ENCODE results near the gene NAV3. TPM values are rescaled to one million over a fixed set of nuclear protein-coding genes. Genes with fewer than 3 reads are reported as not detected.
"Not testable (repeated sequence)": the region's sequence is repeated elsewhere in the genome, so short reads cannot be mapped to it uniquely, and the experiment has no call there.

Gene NAV3
- total and polyA plus RNA-seq, 2 of the 4 experiments (the other 2 are of a cell fraction), result 25.5 to 106 TPM

DNA sequence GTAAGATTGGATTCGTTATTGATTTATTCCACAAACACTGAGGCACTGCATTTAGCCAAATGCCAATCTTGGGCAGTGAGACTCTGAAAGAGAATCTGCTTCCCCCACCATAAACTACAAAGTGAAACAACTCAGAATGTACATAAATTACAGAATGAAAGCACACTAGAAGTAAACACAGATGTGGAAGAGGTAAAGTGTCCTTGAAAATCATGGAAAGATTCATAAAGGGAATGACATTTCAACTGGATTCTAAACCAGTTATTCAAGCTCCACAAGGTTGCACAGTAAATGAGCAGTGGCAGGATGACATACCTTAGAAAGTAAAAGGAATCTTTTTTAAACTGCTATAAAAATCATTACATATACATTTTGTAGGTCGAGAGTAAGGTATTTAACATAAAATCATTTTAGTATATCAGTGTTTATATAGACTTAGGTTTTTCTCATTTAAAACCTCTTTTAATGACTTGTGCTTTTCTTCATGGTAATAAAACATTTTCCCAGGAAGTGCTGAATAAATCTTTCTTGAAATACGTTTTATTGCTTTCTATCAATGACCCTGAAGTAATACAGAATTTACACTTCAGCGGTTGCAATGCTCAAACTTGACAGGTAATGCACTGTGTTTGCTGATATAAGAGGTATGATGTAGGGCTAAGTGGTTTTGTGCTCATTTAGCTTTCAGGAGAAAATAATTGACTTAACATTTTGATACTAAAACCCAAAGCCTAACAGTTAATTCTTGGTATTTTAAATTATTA lies 270.6 kb downstream of the NAV3 start (continued):
- no peak for TF ChIP-seq CHD1 (IDR thresholded peaks at IDR 0.05; ENCODE audit: low read depth, low read length)

DNA sequence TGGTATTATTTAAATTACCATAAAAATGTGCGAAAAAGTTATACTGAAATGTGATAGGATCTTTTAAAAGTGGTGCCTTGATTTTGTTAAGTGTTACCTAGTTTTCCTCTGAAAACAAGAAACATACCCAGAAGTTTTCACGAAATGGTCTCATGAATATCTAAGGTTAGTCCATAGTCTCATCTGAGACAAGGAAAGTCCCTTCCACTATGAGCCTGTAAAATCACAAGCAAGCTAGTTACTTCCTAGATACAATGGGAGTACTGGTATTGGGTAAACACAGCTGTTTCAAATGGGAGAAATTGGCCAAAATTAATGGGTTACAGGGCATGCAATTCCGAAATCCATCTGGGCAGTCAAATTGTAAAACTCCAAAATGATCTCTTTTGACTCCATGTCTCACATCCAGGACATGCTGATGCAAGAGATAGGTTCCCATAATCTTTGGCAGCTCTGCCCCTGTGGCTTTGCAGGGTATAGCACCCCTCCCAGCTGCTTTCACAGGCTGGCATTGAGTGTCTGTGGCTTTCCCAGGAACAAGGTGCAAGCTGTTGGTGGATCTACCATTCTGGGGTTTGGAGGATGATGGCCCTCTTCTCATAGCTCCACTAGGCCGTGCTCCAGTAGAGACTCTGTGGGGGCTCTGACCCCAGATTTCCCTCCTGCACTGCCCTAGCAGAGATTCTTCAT lies 271.4 kb downstream of the NAV3 start:
- no peak for TF ChIP-seq MAZ (IDR thresholded peaks at IDR 0.05; ENCODE audit: borderline replicate concordance, low read depth, low read length)
- TF ChIP-seq RCOR1 (IDR thresholded peaks at IDR 0.05; ENCODE audit: insufficient replicate concordance, low read length), result no peak
- DNase-seq (no peak), ATAC-seq (ENCODE audit: low read depth) (no peak)
- Histone ChIP-seq H4K91ac (ENCODE audit: insufficient read depth, low read depth, low read length) (no peak overlapping the region), H4K8ac (ENCODE audit: low read depth in 2 of 2, low read length in 2 of 2) (no peak overlapping the region), H2AFZ (replicated peaks; ENCODE audit: low read length, poor library complexity) (no peak overlapping the region), H3K27me3 (ENCODE audit: control insufficient read depth, insufficient read depth, low read length) (no peaks in the 10 kb centered on the region), H2AK5ac (ENCODE audit: low read depth, low read length) (no peak overlapping the region), H3K9me1 (ENCODE audit: insufficient read depth, low read length) (0 out of 2 replicates have a peak, but pooled peaks cover 3% of the 10 kb centered on the region), H3K56ac (ENCODE audit: extremely low read depth, insufficient read depth, low read length) (no peak overlapping the region), H2BK5ac (ENCODE audit: low read depth, low read length, poor library complexity, severe bottlenecking) (no peak overlapping the region), H3K18ac (ENCODE audit: low read depth, low read length) (no peak overlapping the region), H3K4me2 (ENCODE audit: low read depth, low read length) (no peak overlapping the region), H3K4me1 (ENCODE audit: control insufficient read depth, insufficient read depth, low read length) (no peaks in the 10 kb centered on the region), H3K36me3 (ENCODE audit: control insufficient read depth, insufficient read depth, low read length) (peaks cover 3% of the 10 kb centered on the region), H3K4me3 (ENCODE audit: insufficient read depth, low read depth, low read length) (no peak overlapping the region), H3K23ac (ENCODE audit: low read depth, low read length) (no peak overlapping the region), H3K79me1 (ENCODE audit: low read depth in 1 of 2, low read length in 2 of 2) (peaks cover 14 to 17% of the 10 kb centered on the region in 2 experiments; a peak in 3 of 4 replicates), H4K20me1 (ENCODE audit: insufficient read depth, low read length) (no peaks in the 10 kb centered on the region), H3K9ac (ENCODE audit: low read depth, low read length) (no peak overlapping the region), H3K14ac (replicated peaks; ENCODE audit: low read depth, low read length) (no peak overlapping the region), H2AK9ac (replicated peaks; ENCODE audit: low read depth, low read length, poor library complexity) (no peak overlapping the region), H3K27ac (ENCODE audit: insufficient read depth, low read length) (no peak overlapping the region), H3K9me3 (ENCODE audit: control insufficient read depth, insufficient read depth, low read length) (no peaks in the 10 kb centered on the region), H2BK120ac (ENCODE audit: low read depth, low read length) (no peak overlapping the region), H2BK20ac (ENCODE audit: low read depth, low read length) (no peak overlapping the region), H3K4ac (ENCODE audit: low read depth, low read length) (no peak overlapping the region), H4K5ac (ENCODE audit: low read depth, low read length) (no peak overlapping the region), H2BK15ac (ENCODE audit: low read depth, low read length) (no peak overlapping the region)
- dilution Hi-C loops (cut with HindIII; ENCODE audit: low sequenced_read_pairs, unreplicated experiment) (no loop called here), intact Hi-C loops (cut with micrococcal nuclease) (no loop called here), in situ Hi-C loops (cut with MboI; ENCODE audit: low sequenced_read_pairs) (no loop called here)
- WGBS, 2 experiments (ENCODE audit: extremely low coverage in 2 of 2, insufficient read length in 1 of 2), result no CpG with 5 or more reads among the region's 4 CpGs
- BruUV-seq (replicated peaks), result no TSS peak
- ChIA-PET POLR2A (ENCODE audit: unreplicated experiment) (no interaction called here), CTCF (interaction anchor here (0.5 to 0.6 kb wide), 2 partner anchors 16 to 481 kb away, joined by 3 read pairs; no protein-coding TSS in a partner anchor)

DNA sequence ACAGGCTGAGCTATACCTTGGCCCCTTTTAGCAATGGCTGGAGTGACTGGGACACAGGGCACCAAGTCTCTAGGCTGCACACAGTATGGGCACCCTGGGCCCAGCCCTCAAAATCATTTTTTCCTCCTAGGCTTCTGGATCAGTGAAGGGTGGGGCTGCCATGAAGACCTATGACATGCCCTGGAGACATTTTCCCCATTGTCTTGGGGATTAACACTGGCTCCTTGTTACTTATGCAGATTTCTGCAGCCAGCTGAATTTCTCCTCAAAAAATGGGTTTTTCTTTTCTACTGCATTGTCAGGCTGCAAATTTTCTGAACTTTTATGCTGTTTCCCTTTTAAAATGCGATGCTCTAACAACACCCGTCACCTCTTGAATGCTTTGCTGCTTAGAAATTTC lies 272.1 kb downstream of the NAV3 start:
- not testable (repeated sequence) for BruUV-seq (replicated peaks)

More for the DNA sequence above, 272.1 kb downstream of the NAV3 start:
- ATAC-seq (ENCODE audit: low read depth); H4K5ac ChIP-seq (ENCODE audit: low read depth, low read length); H2BK120ac ChIP-seq (ENCODE audit: low read depth, low read length); H4K91ac ChIP-seq (ENCODE audit: insufficient read depth, low read depth, low read length); H2BK20ac ChIP-seq (ENCODE audit: low read depth, low read length); H3K9me3 ChIP-seq (ENCODE audit: control insufficient read depth, insufficient read depth, low read length); H2AFZ ChIP-seq (replicated peaks; ENCODE audit: low read length, poor library complexity); H3K4me3 ChIP-seq (ENCODE audit: insufficient read depth, low read depth, low read length); H3K23ac ChIP-seq (ENCODE audit: low read depth, low read length); H3K56ac ChIP-seq (ENCODE audit: extremely low read depth, insufficient read depth, low read length); H2BK5ac ChIP-seq (ENCODE audit: low read depth, low read length, poor library complexity, severe bottlenecking); H4K8ac ChIP-seq (ENCODE audit: low read depth in 2 of 2, low read length in 2 of 2); H3K27ac ChIP-seq (ENCODE audit: insufficient read depth, low read length); H2AK9ac ChIP-seq (replicated peaks; ENCODE audit: low read depth, low read length, poor library complexity); H3K4me2 ChIP-seq (ENCODE audit: low read depth, low read length); DNase-seq; H3K4ac ChIP-seq (ENCODE audit: low read depth, low read length); H3K14ac ChIP-seq (replicated peaks; ENCODE audit: low read depth, low read length); H3K4me1 ChIP-seq (ENCODE audit: control insufficient read depth, insufficient read depth, low read length); H2BK15ac ChIP-seq (ENCODE audit: low read depth, low read length); H2AK5ac ChIP-seq (ENCODE audit: low read depth, low read length); H3K27me3 ChIP-seq (ENCODE audit: control insufficient read depth, insufficient read depth, low read length); intact Hi-C loops (cut with micrococcal nuclease); H3K36me3 ChIP-seq (ENCODE audit: control insufficient read depth, insufficient read depth, low read length); dilution Hi-C loops (cut with HindIII; ENCODE audit: low sequenced_read_pairs, unreplicated experiment); H3K9ac ChIP-seq (ENCODE audit: low read depth, low read length); H4K20me1 ChIP-seq (ENCODE audit: insufficient read depth, low read length); in situ Hi-C loops (cut with MboI; ENCODE audit: low sequenced_read_pairs); H3K9me1 ChIP-seq (ENCODE audit: insufficient read depth, low read length); H3K18ac ChIP-seq (ENCODE audit: low read depth, low read length); POLR2A ChIA-PET (ENCODE audit: unreplicated experiment): not testable (repeated sequence)
- peaks cover 14 to 17% of the 10 kb centered on the region in 2 experiments; a peak in 3 of 4 replicates for H3K79me1 ChIP-seq (ENCODE audit: low read depth in 1 of 2, low read length in 2 of 2)
- WGBS, 2 experiments (ENCODE audit: extremely low coverage in 2 of 2, insufficient read length in 1 of 2), result 100% methylated on average over 2 of the region's 2 CpGs; no CpG with 5 or more reads in 1 of the 2 experiments
- CTCF ChIA-PET, result interaction anchor here (0.6 kb wide), 1 partner anchor 75 kb away, joined by 3 read pairs; no protein-coding TSS in a partner anchor

Measured in IMR-90 (cell line).